ENCODE measurements around the gene ATP11C.

The ATP11C gene

DNA sequence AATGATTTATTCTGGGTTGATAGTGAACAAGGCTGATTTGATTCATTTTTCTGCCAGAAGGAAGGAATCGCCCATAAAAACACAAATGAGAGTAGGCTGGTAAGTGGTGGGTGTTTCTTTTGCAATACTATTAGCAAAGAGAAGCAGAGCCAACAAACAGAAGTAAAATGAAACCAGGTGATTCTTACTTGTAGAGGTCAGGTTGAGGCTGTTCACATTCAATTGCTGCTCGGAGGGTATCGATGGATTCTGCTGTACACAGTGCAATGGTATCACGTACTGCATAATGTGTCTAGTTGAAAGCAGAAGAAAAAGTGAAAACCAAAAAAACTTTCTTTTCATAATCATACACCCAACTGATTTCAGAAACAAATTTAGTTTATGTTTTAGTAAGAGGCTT is 130.8 kb downstream of the ATP11C start:
- no peak for DNase-seq (ENCODE audit: low read depth)

DNA sequence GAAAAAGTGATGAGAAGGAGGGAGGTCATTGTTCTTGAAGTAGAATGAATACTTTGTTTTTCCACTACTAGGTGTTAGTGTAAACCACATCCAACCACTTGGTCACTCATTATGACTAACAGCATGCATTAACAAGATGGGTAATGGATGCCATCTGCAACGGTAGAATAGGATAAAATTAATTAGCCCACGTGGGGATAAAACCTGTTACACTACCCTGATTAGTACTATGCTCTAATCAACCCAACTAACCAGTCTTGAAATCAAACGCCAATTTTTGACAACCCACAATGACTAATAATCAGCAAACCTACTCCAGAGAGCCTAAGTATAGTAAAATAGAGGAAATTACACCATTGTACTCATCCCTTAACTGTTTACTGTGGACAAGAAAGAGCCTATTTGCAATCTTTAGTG is 131.4 kb downstream of the ATP11C start:
- no peak for DNase-seq (ENCODE audit: low read depth)

DNA sequence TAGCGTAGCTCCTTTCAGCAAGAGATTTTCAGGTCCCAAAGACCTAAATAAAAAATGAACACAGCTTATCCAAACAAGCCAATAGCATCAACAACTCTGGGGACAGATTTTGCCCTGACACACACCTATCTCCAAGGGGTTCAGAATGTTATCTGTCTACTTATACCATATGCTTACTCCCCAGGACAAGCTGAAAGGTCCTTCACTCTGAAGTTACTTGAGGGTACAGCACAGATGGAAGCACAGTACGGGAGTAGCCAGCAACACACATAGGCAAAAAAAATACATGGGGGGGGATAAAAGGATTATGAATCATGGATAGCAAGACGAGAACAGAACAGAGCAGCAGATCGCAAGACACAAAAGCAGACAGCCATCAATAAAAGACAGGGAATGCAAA is 134.2 kb downstream of the ATP11C start:
- DNase-seq (ENCODE audit: low read depth), result no peak

DNA sequence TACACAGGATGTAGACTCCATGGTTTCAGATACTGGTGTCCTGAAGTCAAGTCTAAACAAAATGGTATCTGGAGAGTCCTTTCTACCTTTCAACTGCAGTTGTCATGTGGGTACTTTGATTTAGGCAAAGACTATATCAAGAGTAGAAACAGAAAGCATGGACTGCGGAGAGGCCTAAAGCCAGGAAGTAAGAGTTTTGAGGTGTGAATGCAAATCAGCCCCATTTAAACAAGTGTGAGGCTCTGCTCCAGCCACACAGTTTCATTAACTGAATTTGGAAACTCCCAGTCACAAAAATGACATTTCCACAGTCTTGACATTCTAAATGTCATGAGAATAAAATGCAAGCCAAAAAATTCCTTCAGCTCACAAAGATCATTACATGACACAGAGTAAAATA is 137.7 kb downstream of the ATP11C start:
- no peak for DNase-seq (ENCODE audit: low read depth)

DNA sequence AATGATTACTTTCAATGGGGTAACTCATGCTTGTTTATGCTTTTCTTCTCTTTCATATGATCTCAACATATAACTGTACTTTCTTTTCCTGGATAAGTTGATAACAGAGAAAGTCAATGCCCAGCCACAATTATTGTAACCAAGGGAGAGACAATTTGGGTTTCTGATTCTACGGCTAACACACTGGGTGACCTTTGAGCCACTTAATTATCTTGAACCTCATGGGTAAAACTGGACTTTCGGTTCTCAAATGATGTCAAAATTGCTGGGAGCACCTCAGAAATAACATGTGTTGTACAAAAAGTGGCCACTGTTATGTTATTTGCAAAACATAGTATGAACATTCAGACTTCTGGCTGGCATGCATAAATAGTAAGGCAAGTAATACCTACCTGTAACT is 145.3 kb downstream of the ATP11C start:
- DNase-seq (ENCODE audit: low read depth), result no peak

DNA sequence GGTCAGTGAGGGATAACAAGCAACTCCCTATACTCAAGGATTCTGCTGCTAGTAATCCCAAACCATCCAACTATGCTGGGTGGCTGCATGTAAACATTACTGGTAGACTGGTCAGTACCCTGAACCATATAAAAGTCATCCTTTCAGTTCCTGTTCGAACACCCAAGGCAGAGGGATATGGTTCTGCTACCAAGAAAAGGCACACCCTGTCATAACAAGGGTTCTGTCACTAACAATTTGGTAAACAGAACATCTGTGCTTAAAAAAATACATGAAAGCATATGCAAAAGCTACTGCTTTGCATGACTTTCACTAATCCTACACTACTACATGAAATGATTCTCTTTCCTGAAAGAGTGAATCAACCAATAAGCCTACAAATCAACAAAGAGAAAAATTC is 148.0 kb downstream of the ATP11C start:
- DNase-seq (ENCODE audit: low read depth), result no peak

DNA sequence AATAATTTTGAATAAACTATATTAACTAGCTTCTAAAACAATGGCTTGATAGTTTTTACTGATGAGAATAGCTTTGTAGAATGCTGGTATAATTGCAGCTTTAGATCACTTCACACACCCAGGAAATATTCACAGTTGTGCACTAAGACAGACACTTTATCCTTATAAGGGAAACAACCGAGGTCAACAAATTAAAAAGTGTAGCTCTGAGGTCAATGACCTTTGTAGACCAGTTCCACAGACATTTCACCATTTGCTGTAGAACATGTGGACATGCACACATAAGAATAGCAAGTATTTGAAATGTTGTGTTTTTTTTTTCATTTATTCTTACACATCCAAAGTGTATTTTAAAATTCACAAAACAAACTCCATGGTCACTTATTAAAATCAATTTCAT is 148.9 kb downstream of the ATP11C start:
- DNase-seq (ENCODE audit: low read depth), result no peak

DNA sequence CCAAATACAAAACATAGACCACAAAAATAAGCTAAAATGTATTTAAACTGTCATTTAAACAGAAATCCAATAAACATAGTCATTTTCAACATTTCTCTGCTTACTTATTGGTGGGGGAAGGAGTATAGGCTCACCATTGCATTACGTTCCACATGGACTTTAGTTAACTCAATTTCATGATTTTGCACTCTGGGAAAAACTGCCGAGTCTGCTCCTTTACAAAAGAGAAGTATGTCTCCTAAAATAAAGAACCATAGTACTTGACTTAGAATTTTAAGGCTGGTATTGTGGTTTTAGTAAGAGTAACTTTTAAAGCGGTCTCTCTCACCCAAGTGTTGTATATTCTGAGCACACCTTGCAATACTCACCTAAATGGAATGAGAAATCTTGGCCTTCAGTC is 149.8 kb downstream of the ATP11C start:
- no peak for DNase-seq (ENCODE audit: low read depth)

DNA sequence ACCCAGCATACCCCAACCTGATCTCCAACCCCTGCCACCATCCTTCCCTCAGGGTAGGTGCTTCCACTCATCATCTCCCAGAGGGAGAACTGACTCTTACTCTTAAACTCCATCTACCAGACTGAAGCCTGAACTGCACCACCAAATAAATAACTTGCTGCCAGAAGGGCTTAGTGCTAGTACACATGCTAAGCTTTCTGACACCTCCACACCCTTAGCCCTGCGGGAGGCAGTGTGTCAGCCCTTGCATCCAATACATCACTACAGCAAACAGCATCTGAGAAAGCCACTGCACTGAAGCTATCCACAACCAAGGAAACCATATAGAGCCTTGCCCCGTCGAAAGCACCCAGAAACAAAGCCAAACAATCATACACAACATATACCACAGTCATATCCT is 156.3 kb downstream of the ATP11C start:
- no peak for DNase-seq (ENCODE audit: low read depth)

DNA sequence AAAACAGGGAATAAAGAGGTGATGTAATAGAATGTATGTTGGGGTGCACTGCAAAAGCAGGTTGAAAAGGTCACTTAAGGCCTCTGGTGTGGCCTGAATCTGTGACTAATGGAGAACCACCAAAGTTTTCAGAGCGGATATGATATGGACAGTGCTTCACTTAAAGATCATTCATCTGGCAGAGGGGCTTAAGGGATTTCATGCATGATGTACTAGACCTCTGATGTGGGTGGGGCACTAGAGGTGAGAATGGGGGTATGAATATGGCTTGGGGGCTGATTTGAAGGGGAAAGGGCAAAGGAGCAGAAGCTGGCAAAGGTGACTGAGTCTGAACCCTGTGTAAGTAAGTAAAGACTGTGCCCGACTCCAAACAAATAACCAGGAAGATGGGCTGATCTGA is 162.5 kb downstream of the ATP11C start:
- no peak for DNase-seq (ENCODE audit: low read depth)

DNA sequence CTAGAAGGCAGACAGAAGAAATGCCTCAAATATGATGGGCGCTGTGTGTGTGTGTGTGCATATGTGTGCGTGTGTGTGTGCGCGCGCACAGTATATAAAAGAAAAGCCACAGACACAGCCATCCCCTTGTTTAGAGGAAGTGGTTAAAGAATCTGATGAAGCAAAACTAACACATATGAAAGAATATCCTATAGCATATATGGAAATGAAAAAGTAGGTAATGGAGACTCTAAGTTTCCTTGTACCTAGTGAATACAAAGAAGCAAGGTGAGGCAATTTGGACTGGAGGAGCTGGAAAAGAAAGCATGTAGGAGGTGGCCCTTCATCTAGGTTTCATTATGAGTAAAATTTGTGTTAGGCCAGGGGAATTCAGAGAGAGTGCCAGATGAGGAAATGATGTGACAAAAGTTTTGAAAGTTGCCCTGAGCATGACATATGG is 166.3 kb downstream of the ATP11C start:
- no peak for DNase-seq (ENCODE audit: low read depth)

DNA sequence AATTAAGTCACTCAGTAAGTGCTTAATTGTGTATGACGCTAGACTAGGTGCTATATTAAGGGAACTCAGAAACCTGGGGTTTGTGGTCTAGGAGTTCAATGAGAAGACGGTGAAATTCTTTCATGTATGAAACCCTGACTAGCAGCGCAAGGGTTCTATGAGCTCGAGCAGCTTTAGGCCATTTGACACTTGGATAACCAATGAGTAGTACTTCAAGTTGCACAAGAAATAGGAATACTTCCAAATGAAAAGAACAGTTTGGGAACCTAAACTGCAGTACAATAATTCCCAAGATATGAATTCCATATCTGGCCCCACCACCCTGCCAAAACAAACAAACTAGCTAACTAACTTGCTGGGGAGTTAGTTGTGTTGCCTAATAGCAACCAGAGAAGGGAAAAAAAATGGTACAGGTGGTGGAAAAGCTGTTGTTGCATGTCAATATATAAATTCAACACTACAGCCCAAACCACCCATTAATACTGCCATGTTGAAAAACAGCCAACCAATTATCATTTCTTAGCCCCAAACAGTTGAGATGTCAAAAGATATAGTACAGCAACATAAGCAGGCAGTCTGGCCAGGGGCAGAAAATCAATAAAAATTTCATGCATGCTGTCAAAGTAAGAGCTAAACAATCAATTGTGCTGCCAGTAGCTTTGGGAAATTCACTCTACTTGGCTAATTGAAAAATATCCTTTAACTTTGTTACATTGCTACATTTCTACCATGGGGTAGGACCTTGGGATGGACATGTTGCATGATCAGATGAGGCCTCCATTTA is 170.3 kb downstream of the ATP11C start:
- DNase-seq (ENCODE audit: low read depth), result no peak

DNA sequence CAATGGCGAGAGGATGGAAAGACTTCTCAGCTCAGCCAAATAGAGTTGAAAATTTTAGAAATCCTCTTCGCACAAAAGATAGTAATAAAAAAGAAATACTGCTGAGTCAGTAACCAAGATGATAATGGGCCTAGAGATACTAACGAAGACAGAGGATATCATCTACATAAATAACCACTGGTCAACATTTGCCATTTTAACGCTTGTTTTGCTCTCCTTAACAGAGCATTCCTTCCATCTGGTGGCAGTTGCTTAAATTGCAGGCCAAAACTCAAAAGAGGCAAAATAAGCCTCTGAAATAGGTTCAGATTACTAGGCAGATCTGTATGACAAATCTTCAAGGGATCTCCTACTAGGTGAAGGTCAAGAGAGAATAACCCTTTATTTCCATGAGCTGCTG is 173.2 kb downstream of the ATP11C start:
- peak; percentile 35 for DNase-seq (ENCODE audit: low read depth)

DNA sequence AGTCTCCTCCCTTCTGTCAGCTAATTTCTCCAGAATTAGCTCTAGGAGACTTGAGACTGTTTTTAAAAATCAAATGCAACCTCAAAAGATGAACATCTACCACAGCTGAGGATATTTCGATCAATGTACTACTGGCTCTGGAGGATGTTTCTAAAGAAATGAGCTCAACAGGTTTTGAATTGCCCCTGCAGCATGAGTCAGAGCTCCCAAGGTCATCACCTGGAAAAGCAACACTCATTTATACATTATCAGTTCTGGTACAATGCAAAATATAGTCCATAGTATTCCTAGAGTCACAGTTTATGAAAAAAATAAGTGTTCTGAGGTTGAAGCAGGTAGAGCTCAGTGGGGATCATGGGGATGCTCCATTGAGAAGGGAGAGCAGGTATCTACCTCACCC is 174.0 kb downstream of the ATP11C start:
- DNase-seq (ENCODE audit: low read depth), result no peak

DNA sequence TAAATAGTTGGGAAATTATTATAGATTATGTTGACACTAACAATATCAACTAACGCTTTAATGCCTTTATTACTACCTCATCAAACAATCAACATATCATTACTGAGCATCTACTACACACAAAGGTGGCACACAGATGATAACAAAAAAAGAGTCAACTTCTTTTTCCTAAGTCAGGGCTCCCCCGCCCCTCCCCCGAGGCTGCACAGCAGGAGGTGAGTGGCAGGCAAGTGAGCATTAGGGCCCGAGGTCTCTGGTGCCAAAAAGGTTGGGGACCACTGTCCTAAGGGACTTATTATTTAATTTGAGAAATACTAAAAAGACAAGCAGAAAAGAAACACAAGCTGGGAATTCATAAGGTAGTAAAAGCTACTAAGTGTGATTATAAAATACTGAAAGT is 174.6 kb downstream of the ATP11C start:
- DNase-seq (ENCODE audit: low read depth), result no peak

DNA sequence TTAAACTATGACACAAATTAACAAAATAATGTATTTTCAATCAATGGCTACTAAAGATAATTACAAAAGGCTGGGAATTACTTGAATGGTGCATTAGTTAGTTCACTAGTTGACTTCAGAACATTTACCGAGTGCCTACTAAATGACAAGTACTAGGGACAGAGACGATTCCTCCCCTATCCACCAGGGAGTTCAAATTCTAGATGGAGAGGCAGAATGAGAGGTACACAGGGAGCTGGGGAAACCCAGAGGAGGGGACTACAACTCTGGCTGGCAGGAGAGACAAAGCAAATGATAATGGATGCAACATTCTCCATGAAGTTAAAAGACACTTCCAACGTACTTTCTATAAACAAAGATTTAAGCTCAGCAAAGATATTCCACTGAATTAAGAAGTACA is 181.8 kb downstream of the ATP11C start:
- no peak for DNase-seq (ENCODE audit: low read depth)

DNA sequence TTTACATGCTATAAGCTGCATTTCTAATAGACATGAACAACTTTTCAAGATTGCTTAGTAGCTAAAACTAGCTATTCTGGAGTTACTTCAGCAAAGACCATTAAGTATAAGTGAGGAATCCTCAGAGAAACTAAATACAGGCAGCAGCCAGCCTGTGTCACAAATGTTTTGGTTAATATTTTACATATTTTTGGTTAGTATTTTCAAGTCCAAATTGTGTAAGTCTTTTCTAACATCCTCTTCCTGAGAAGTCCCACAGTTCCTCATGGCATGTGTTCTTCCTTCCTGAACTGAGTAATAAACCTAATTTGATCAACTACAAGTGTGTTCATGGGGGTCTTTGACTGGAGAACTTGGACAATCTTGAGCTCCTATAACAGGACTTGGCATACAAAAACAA is 182.5 kb downstream of the ATP11C start:
- DNase-seq (ENCODE audit: low read depth), result no peak

DNA sequence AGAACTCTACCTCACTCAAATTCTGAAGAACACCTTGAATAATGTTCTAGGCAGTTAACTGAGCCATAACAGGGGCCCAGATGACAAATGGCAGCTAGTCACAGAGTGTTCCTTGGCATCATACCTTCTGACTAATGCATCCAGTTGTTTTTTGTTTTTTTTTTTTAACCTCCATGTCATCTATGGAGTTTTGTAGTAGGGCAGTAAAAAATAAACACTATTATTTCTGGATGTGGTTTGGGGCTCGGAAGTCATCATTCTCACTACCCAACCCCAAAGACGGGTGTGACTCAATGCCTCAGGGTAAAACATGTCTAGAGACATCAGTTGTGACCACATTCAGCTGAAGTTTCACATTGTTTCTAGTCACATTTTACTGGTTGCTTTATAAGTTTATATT is 193.7 kb downstream of the ATP11C start:
- peak; percentile 78 for DNase-seq (ENCODE audit: low read depth)

DNA sequence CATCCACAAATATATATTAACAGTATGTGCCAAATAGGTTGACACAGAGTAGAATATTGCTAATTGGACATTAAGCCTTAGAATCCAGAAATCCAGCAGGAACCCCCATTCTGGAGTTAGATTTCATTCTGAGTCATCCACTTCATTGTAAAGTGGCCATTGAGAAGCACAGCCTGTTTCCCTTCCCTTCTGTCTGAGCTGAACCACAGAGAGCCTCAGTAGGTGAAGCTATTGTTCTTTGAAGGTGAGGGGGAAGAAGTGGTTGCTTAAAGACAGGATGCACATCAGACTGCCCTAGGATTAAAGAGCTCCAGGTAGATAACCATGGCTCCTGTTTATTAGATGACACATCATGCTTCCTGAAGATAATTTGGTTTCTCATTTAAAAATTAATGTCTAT is 194.3 kb downstream of the ATP11C start:
- DNase-seq (ENCODE audit: low read depth), result peak; percentile 30

DNA sequence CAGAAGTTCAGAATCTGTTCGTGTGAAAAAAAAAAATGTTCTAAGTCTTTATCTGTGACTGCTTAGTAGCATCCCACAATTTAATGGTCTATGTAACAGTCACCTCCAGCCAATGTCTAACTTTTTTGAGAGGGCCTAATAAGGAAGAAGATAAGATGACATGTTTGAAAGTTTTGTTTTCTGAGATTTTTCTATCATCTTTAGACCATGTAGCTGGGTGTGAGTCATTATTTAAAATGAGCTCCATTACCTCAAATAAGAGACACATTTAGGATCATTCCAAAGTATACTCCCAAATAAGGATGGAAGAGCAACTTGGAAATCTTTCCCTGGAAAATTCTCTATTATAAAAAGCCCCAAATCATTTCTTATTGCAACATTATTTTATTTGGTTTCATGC is 196.7 kb downstream of the ATP11C start:
- DNase-seq (ENCODE audit: low read depth), result no peak

DNA sequence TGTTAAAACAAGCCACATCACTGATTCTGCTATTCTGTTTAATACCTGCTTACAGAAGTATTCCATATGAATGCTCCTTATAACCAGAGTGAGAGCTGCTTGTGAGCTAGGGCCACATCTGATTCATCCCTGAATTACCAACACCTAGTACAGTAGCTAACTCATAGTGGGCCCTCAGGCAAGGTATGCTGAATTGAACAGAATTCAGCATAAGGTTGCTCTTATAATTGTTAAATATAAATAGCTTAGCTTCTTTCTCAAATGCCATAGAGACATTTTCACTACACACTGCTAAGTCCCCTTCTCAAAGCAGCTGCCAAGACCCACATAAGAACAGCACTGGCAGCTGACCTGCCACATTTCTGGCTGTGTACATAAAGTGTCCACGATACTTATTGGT is 197.9 kb downstream of the ATP11C start:
- DNase-seq (ENCODE audit: low read depth), result no peak

DNA sequence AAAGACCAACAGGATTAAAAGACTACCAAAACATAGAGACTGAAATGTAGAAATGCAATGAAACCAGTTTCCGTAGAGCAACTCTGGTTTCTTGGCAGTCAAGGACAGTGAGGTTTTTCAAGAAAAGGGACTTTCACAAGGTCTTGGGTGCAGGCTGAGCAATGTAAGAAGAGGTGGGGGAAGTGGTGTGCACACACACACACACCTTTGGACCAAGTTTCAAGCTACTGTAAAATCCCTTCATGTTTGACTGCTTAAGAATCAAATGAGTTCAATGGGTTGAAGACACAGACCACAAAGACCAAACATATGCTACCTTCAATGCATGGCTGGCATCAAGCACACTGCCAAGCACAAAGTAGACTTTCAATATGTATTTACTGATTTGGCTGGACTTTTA is 207.1 kb downstream of the ATP11C start:
- DNase-seq (ENCODE audit: low read depth), result no peak

DNA sequence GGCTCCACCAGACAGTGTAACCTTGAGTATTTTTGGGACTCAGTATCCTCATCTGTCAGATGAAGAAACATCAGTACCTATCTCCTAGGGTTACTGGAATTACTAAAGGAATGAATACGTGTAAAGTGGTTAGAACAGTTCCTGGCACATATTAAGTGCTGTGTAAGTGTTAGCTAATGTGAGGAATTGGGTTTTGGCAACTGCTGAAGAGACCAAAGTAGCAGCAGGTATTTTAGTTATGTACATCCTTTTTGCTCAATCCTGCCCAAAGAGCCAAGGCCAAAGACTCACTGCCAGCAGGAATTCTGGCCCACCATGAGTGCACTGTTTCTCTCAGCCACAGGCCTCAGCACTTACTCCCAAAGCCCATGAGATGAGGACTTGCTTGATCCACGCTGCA is 208.2 kb downstream of the ATP11C start:
- no peak for DNase-seq (ENCODE audit: low read depth)

DNA sequence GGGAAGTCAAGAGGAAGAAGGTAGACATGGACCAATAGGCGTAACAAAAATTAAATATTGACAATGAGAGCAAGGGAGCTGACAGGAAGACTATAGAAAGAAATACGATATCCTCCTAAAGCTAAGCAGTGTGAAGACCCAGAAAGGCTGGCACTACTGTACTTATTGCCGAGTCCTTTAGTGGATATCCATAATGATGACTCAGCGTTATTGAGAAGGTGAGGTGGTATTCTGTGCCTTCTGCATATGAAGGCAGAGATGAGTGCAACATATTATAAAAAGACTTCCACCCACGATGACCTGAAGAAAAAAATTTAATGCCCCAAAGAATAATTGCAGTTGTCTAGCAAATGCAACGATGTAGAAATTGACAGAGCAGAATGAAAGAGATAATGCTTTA is 211.9 kb downstream of the ATP11C start:
- no peak for DNase-seq (ENCODE audit: low read depth)

DNA sequence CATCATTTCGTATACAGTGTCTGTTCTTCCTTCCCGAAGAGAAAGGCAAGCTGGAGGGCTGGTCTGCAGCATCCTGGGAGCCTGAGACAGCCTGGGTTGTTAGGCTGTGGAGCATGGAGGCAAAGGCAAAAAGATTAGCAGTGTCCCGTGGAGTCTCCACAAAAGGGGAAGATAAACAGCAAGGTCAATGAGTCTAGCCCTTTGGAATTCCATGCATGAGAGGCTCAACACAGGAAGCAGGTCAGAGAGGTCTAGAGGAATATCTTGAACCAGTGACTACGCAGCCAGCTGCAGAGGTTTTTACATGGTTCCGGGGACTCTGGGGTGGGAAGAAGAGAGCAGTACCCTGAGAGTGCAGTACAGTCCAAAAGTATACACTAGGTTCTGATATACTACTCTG is 212.7 kb downstream of the ATP11C start:
- peak; percentile 72 for DNase-seq (ENCODE audit: low read depth)
